ENCODE measurements around the gene HOXD11. TPM values are rescaled to one million over a fixed set of nuclear protein-coding genes. Genes with fewer than 3 reads are reported as not detected.

HOXD11 gene
- total RNA-seq, 2 donors from 2014 or later = 0.32 to 5.3 TPM

DNA sequence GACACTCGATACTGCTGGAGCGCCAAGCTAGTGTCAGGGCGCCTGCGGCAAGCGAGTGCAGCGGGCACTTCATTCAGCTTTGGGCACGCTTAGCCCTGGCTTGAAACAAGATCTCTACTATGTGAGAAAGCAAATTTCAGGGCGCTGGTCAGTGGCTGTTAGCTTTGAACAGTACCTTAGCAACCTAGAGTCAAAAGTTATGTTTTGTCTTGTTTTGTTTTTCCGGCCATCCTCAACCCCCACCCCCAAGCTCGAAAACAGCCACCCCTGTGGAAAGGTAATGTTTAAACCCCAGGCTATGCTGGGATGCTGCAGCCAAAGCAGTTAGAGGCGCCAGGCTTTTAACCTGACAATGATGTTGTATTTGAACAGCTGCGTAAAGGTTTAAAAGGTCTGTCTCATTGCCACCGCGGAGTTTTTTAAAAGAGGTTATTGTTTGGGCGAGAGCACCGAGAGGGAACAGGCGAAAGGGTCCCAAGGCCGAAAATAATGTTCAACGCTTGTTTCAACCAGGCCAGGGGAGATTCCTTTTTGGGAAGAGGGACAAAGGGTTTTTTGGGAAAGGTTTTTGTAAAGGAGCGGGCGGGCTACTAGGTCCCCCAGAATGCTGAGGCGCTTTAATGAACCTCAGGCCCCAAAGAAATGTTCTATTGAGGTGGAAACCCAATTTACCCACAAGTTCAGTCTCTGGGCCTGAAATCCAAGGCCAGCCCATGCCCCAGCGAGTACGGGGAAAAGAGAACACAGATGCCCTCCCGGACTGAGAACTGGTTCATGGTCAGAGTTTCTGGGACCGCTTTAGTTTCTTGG lies 7.2 kb downstream of the HOXD11 start:
- intact Hi-C loops (cut with DNase I) = no loop called here
- DNase-seq (ENCODE audit: low spot score) = no peak

DNA sequence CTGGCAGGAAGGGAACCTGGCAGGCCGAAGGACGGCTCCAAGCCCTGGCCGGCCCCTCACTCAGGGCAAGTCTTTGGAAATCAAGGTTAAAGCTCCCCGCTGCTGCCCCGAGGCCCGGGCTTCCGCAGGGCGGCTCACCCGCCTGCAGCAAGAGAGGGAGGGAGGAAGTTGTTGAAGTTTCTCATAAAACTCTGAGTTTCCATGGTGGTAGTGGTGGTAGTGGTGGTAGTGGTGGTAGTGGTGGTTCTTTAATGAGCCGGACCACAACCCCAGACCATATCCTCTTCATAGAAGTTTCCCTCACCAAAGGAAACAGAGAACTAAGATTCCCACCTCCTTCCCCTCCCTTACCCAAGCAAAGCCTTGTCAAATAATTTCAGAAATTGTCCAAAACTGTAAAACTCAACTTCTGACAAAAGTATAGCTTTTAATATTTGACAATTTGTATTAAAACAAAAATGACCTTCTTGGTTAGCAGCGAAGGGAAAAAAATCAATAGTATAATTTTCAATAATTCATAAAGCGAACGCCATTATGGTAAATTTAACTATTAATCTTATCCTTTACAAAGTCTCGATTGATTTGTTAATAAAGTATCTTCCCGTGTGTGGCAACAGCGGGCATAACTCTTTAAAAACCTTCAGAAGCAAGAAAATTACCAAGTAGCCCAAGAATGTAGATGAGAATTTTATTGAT lies 8.0 kb downstream of the HOXD11 start:
- peak; percentile 75 for DNase-seq (ENCODE audit: low spot score)
- intact Hi-C loops (cut with DNase I) = no loop called here

DNA sequence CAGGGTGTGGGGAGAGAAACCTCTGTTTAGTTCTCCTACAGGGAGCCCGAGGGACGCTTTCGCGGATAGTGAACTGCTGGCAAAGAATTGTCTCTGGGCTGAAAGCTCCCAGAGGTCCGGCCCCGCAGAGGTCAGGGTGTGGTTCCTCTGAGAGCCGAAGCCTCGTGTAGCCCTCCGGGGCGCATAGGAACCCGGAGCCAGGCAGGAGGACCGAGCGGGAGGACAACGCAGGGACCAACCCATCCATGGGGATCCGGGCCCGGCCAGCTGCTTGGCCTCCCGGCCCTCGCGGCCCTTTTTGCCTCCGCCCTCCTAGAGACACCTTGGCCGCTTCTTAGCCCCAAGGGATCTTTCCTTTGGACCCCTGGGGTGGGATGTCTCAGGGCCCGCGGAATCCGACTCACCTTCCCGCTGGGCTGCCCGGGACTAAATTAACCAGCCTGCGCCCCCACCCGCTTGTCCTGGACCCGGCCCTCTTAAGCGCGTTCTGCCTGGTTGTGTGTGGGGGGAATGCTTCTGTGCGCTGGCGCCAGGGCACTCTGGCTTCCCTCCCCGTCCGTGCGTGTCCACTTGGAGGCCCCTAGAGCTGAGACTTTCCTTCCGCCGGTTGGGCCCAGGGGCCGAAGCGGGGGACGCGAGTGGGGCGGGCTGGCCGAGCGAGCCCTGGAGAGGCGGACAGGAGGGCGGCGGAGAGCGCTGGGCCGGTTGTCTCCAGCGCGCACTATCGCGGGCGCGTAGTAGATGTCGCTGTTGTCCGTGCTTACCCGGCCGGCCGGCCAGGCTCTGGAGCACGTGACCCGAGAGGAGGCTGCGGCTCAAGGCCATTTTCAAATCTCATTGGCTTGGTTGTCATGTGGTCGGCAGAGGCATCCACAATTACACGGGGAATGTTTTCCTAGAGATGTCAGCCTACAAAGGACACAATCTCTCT lies 9.1 kb downstream of the HOXD11 start, which contains the start of gene HOXD10:
HOXD10 (plus strand) TSS at position 896 of the 931 bp plus-strand sequence. CDS start 56 bp downstream, outside the sequence.
- peak; percentile 89 for DNase-seq (ENCODE audit: low spot score)
- intact Hi-C loops (cut with DNase I) = no loop called here

DNA sequence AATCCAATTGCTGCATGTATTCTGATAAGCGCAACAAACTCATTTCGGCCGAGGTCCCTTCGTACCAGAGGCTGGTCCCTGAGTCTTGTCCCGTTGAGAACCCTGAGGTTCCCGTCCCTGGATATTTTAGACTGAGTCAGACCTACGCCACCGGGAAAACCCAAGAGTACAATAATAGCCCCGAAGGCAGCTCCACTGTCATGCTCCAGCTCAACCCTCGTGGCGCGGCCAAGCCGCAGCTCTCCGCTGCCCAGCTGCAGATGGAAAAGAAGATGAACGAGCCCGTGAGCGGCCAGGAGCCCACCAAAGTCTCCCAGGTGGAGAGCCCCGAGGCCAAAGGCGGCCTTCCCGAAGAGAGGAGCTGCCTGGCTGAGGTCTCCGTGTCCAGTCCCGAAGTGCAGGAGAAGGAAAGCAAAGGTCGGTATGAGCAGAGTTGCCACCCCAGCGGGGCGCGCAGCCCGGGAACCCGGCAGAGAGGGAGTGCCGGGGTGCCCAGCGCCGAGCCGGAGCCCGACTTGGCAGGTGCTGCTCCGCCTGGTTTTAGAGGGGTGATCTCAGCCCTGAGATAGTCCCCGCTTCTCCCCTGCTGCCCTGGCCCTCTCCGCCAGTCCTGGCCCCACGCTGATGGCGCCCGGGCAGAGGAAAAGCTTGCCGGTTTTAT lies 10.2 kb downstream of the HOXD11 start:
- intact Hi-C loops (cut with DNase I) = no loop called here
- peak; percentile 79 for DNase-seq (ENCODE audit: low spot score)

DNA sequence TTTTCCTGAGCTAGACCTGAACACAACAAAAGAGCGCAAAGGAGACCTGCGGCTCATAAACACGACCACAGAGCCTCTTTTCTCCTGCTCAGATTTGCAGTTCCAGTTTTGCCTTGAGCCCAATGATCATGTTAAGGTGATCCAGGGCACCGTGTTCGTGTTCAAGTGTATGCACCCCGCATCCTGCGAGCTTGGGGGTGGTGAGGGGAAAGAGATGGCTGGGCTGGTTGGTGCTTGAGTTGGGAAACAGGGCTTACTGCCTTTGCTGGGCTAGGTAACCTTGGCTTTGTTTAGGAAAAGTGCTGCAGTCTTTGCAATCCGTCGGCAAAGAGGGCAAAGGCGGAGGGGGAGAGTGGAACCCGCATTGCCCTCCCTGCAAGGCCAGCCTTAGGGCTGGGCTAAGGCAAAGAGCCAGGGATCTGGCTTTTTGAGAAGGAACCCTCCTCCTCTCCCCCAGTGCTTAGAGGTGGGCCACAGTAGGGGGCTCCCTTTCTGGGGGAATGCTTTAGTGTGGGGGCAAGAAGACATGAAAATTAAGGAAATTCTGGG lies 10.8 kb downstream of the HOXD11 start:
- DNase-seq (ENCODE audit: low spot score) = no peak
- intact Hi-C loops (cut with DNase I) = no loop called here

DNA sequence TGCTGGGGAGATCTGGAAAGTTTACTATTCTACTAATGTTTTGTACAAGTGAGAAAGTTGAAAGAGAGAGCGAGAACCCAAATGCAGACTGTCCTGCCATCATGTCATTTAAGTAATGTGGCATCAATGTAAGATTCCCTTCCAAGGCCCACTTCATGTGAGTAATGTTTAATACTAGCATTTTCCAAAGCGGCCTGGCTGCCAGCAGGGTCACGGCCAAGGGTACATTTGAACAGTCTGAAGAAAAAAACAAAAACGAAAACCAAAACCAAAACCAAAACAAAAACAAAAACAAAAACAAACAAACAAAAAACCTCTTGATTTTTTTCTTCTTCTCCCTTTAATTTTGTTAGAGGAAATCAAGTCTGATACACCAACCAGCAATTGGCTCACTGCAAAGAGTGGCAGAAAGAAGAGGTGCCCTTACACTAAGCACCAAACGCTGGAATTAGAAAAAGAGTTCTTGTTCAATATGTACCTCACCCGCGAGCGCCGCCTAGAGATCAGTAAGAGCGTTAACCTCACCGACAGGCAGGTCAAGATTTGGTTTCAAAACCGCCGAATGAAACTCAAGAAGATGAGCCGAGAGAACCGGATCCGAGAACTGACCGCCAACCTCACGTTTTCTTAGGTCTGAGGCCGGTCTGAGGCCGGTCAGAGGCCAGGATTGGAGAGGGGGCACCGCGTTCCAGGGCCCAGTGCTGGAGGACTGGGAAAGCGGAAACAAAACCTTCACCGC lies 11.7 kb downstream of the HOXD11 start:
- intact Hi-C loops (cut with DNase I) = no loop called here
- DNase-seq (ENCODE audit: low spot score) = no peak

DNA sequence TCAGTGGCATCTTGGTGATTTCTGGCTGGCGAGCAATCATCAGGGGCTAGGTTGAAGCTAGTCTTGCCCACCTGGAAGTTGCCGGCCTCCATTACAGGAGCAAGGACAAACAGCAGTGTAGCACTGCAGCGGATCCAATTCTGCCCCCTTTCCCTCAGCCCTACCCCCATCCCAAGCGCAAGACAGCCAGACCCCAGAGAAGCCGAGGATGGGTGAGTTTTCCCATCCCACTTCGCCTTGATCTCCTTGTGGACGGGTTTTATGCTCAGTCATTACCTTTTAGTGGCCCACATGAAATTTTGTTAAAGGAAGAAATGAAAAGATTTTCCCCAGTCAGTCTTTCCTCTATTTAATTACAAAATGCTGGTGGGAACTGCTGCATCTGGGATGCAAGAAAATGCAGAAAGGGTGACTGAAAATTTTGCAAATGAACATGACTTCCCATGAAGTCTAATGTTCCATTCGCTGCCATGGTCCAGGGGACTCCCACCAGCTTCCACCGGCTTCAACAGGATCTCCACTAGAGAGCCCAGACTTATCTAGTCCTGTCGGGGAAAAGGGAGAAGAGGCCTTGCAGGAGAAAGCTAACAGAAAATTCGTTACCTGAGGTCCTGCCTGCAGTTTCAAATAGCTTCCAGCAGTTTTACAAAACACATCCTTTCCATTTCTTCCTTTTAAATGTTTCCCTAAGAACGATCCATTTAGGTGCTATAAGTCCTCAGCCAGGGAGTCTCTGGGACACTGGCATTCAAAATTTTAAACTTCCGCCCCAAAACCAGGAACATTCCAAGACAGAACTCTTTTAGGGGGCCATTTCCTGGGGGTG lies 13.5 kb downstream of the HOXD11 start:
- intact Hi-C loops (cut with DNase I) = no loop called here
- no peak for DNase-seq (ENCODE audit: low spot score)

DNA sequence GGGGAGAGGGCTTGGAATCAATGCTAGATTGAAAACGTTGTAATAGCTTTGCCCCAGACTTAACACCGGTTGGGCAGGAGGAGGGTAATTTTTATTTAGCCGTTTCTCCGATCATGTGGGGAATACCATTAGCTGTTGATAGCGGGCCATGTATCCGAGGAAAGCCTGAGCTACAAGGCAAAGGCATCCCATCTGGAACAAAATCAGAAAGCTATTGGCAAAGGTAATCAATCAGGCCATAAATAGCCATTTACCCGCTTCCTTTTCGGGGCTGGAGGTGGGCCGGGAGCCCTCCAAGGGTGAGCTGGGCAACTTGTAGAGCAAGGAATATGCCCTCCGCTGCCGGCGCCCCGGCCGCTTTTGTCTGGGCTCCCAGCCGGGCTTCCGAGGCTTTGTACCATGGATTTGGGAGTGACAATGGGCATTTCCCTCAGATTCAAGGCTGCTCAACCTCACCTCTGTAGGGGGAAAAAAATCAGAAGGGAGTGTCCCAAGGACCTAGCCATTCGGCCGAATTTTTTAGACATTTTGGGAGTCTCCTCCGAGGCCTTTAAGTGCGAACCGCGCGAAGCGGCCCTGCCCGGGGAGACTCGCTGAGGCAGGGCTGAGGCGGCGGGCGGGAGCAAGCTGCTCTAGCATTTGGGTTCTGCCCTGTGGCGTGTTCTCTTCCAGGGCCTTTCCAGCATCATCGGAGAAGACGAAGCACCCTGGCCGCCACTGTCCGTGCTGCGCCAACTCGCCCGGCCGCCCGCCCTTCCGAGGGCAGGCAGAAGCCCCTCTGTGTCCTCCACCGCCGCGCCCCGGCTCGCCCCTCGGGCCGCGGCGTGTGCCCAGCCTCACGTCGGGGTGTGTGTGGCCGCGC lies 14.3 kb downstream of the HOXD11 start:
- no peak for DNase-seq (ENCODE audit: low spot score)
- intact Hi-C loops (cut with DNase I) = no loop called here

DNA sequence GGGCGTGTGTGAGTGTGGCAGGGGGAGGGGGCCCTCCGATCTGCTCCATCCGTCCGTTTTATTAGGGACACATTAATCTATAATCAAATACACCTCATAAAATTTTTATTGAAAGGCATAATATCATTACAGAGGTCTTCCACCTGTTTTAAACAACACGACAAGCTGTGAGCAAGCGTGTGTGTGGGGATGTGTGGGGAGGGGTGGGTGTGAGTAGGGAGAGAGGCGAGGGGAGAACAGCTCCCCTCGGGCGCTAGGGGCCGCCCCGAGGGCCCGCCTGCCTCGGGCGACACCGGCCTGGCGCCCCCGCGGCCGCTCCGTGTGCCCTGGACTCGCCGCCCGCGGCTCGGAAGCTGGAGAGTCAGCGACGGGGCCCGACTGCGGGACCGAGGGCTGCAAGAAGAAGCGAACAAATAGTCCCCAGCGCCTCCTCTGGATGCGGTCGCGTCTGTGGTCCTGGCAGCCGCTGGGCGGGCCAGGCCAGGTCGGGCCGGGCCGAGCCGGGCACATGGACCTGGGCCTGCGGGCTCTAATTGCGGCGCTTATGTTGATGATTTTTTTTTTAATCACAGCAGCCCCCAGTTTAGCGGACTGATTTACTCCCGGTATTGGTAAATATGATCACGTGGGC lies 15.1 kb downstream of the HOXD11 start:
- intact Hi-C loops (cut with DNase I) = no loop called here
- no peak for DNase-seq (ENCODE audit: low spot score)

DNA sequence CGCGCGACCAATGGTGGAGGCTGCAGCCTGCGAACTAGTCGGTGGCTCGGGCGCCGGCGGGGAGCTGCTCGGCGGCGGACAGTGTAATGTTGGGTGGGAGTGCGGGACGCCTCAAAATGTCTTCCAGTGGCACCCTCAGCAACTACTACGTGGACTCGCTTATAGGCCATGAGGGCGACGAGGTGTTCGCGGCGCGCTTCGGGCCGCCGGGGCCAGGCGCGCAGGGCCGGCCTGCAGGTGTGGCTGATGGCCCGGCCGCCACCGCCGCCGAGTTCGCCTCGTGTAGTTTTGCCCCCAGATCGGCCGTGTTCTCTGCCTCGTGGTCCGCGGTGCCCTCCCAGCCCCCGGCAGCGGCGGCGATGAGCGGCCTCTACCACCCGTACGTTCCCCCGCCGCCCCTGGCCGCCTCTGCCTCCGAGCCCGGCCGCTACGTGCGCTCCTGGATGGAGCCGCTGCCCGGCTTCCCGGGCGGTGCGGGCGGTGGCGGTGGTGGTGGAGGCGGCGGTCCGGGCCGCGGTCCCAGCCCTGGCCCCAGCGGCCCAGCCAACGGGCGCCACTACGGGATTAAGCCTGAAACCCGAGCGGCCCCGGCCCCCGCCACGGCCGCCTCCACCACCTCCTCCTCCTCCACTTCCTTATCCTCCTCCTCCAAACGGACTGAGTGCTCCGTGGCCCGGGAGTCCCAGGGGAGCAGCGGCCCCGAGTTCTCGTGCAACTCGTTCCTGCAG lies 15.8 kb downstream of the HOXD11 start, which contains the start of gene HOXD9:
HOXD9 (plus strand) TSS at position 37 of the 728 bp plus-strand sequence; CDS start at position 87, 50 bp downstream.
- DNase-seq (ENCODE audit: low spot score) = peak; percentile 94
- intact Hi-C loops (cut with DNase I) = no loop called here

DNA sequence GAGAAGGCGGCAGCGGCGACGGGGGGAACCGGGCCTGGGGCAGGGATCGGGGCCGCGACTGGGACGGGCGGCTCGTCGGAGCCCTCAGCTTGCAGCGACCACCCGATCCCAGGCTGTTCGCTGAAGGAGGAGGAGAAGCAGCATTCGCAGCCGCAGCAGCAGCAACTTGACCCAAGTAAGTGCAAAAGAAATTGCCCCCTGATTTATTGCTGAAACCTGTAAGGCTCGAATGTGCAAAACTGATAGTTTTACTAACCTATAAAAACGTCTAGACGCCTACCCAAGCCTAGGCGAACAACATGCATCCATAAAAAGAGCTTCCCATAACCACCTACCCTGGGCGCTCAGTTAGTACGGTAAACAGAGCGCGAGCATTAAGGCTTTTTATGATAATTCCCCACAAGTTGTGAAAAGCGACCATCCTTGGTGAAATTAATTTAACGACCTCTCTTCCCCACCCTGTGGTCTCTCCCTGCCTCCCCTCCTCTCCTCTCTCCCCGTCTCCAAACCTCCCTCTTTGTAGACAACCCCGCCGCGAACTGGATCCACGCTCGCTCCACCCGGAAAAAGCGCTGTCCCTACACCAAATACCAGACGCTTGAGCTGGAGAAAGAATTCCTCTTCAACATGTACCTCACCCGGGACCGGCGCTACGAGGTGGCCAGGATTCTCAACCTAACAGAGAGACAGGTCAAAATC lies 16.5 kb downstream of the HOXD11 start:
- intact Hi-C loops (cut with DNase I) = loop anchor here in 1 of 2 donors (2.0 kb wide), 1 partner anchor 689 kb away; no protein-coding TSS in a partner anchor
- peak; percentile 74 for DNase-seq (ENCODE audit: low spot score)

DNA sequence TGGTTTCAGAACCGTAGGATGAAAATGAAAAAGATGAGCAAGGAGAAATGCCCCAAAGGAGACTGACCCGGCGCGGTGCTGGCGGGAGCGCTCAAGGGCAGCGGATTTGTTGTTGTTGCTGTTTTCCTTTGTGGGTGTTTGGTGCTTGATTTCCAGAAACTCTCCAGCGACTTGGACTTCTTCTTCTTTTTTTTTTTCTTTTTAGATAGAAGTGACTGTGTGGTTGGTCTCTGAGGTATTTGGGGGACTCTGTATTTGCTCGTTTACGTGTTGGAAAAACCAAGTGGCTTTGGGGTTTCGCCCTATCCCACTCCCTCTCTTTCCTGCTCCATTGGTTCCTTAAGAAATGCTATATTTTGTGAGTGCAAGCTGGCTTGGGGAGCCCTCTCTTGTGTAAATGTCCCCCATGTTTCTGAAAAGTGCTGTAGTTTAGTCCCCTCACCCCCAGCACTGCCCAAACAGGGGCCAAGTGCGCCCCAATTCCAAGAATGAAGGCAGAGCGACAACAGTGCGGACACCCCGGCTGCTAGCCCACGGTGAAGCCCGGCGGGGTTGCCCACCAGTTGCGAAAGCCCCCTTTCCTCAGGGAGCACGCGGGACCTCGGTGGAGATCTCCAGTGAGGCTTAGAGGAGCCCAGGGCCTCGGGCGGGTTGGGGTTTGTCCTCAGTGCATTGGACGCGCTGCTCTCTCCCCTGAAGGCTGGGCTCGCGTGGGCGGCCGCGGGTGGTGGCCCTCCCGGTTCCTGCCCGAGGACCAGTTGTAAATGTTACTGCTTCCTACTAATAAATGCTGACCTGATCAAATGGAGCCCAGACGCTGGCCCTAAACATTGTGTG lies 17.2 kb downstream of the HOXD11 start:
- DNase-seq (ENCODE audit: low spot score) = peak; percentile 73
- intact Hi-C loops (cut with DNase I) = loop anchor here in 1 of 2 donors (2.0 kb wide), 1 partner anchor 688 kb away; no protein-coding TSS in a partner anchor

DNA sequence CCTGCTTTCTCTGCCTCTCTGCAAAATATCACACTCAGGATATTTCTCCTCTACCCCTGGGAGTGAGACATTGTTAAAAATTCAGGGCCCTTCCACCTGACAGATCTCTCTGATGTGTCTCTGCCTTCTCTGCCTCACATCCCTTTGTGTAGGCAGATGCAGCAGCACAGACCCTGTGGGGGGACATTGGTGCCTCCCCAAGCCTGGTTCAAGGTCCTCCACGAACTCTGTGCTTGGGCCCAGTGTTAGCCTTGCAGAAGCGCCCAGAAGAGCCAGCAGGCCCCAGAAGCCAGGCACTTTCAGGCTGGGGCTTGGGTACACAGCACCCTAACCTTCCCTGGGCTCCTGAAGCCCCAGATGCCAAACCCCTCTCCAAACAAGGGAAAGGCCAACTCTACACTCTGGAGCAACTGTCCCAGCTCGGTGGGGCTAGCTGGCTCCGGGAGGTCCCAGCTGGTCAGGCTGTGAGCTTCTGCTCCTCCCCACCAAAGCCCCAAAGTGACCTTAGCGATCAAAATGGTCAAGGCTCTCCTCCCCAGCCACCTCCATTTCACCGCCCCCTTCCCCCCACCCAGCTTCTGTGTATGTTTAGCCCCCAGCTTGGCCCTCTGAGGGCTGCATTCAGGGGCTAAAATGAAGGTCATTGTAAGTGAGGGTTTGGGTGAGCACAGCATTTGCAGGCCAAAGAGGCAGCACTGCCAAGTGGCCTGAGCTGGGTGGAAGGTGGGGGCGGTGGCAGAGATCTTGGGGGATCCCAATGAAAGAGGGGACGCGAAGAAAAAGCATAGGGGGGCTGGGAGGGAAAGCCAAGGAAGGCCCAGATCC lies 18.1 kb downstream of the HOXD11 start:
- intact Hi-C loops (cut with DNase I) = loop anchor here (2.0 to 5.0 kb wide), 4 partner anchors 687 to 1037 kb away; no protein-coding TSS in a partner anchor
- no peak for DNase-seq (ENCODE audit: low spot score)

Data from posterior vena cava (tissue), 2 donors.